Measurements from ENCODE around the gene GAMT. TPM values are rescaled to one million over a fixed set of nuclear protein-coding genes. Genes with fewer than 3 reads are reported as not detected.

Gene GAMT
- total and polyA plus RNA-seq, 2 of the 13 experiments (the other 11 are each of a cell fraction or from before 2014, with no cell fraction given) = 115 to 124 TPM

GRCh38 chr19:1445185-1445931 lies 44.0 kb upstream of the GAMT start (continued):
- TF ChIP-seq, protein P1, sequence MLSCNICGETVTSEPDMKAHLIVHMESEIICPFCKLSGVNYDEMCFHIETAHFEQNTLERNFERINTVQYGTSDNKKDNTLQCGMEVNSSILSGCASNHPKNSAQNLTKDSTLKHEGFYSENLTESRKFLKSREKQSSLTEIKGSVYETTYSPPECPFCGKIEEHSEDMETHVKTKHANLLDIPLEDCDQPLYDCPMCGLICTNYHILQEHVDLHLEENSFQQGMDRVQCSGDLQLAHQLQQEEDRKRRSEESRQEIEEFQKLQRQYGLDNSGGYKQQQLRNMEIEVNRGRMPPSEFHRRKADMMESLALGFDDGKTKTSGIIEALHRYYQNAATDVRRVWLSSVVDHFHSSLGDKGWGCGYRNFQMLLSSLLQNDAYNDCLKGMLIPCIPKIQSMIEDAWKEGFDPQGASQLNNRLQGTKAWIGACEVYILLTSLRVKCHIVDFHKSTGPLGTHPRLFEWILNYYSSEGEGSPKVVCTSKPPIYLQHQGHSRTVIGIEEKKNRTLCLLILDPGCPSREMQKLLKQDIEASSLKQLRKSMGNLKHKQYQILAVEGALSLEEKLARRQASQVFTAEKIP (CRISPR knock-in tag; IDR thresholded peaks at IDR 0.05; ENCODE audit: borderline replicate concordance) = no peak
- TF ChIP-seq NR2F2 (IDR thresholded peaks at IDR 0.05; ENCODE audit: borderline replicate concordance, low read depth) (no peak), CAMTA2 (CRISPR knock-in tag; IDR thresholded peaks at IDR 0.05; ENCODE audit: borderline replicate concordance) (no peak), MAFK (conservative IDR thresholded peaks at IDR 0.05 in 1 of 2, IDR thresholded peaks at IDR 0.05 in 1 of 2; ENCODE audit: low read length in 2 of 2) (no peak), MAX (IDR thresholded peaks at IDR 0.05) (no peak; the same call in 1 of the 2 replicates), SAFB2 (CRISPR knock-in tag; IDR thresholded peaks at IDR 0.05; ENCODE audit: borderline replicate concordance, low read depth) (0 out of 2 replicates have a peak, but pooled peaks have one; percentile 88), ZNF7 (CRISPR knock-in tag; IDR thresholded peaks at IDR 0.05) (no peak), KDM6A (CRISPR knock-in tag; IDR thresholded peaks at IDR 0.05; ENCODE audit: low read depth) (no peak; the same call in 1 of the 2 replicates), ZNF672 (CRISPR knock-in tag; IDR thresholded peaks at IDR 0.05) (peak; percentile 72; the same call in 1 of the 2 replicates), PTBP1 (IDR thresholded peaks at IDR 0.05; ENCODE audit: low read depth, low read length, poor library complexity, severe bottlenecking) (no peak), ZNF558 (CRISPR knock-in tag; IDR thresholded peaks at IDR 0.05; ENCODE audit: borderline replicate concordance) (no peak), ZSCAN9 (CRISPR knock-in tag; IDR thresholded peaks at IDR 0.05; ENCODE audit: borderline replicate concordance) (no peak), NCOA5 (CRISPR knock-in tag; IDR thresholded peaks at IDR 0.05) (no peak), MIER2 (CRISPR knock-in tag; IDR thresholded peaks at IDR 0.05) (no peak; the same call in 1 of the 2 replicates), ZNF367 (CRISPR knock-in tag; IDR thresholded peaks at IDR 0.05; ENCODE audit: borderline replicate concordance) (no peak), GLI4 (CRISPR knock-in tag; IDR thresholded peaks at IDR 0.05; ENCODE audit: borderline replicate concordance) (peak; percentile 46; the same call in 1 of the 2 replicates), ZC3H4 (CRISPR knock-in tag; IDR thresholded peaks at IDR 0.05; ENCODE audit: borderline replicate concordance) (no peak), SKI (IDR thresholded peaks at IDR 0.05; ENCODE audit: partially characterized antibody) (no peak), RBM22 (optimal IDR thresholded peaks at IDR 0.05; ENCODE audit: low read length) (no peak), ZSCAN5A (CRISPR knock-in tag; IDR thresholded peaks at IDR 0.05; ENCODE audit: borderline replicate concordance) (no peak), ZNF431 (CRISPR knock-in tag; IDR thresholded peaks at IDR 0.05; ENCODE audit: borderline replicate concordance, low read depth) (no peak; the same call in 1 of the 2 replicates), JARID2 (CRISPR knock-in tag; IDR thresholded peaks at IDR 0.05; ENCODE audit: insufficient replicate concordance) (no peak)
- TF ChIP-seq, protein P2, sequence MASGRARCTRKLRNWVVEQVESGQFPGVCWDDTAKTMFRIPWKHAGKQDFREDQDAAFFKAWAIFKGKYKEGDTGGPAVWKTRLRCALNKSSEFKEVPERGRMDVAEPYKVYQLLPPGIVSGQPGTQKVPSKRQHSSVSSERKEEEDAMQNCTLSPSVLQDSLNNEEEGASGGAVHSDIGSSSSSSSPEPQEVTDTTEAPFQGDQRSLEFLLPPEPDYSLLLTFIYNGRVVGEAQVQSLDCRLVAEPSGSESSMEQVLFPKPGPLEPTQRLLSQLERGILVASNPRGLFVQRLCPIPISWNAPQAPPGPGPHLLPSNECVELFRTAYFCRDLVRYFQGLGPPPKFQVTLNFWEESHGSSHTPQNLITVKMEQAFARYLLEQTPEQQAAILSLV (CRISPR knock-in tag; IDR thresholded peaks at IDR 0.05; ENCODE audit: borderline replicate concordance) = no peak
- TF ChIP-seq, protein P3, sequence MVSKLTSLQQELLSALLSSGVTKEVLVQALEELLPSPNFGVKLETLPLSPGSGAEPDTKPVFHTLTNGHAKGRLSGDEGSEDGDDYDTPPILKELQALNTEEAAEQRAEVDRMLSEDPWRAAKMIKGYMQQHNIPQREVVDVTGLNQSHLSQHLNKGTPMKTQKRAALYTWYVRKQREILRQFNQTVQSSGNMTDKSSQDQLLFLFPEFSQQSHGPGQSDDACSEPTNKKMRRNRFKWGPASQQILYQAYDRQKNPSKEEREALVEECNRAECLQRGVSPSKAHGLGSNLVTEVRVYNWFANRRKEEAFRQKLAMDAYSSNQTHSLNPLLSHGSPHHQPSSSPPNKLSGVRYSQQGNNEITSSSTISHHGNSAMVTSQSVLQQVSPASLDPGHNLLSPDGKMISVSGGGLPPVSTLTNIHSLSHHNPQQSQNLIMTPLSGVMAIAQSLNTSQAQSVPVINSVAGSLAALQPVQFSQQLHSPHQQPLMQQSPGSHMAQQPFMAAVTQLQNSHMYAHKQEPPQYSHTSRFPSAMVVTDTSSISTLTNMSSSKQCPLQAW (CRISPR knock-in tag; IDR thresholded peaks at IDR 0.05) = no peak

All from HepG2 (cell line).